T follicular helper cell (primary cell): ENCODE data around the gene ABCB8.

Source experiments
- DNase-seq: peaks from one replicate; pipeline ENCODE4 v3.0.0-alpha.2; 2020; ENCODE audit warnings: low read depth

ABCB8 gene

DNA sequence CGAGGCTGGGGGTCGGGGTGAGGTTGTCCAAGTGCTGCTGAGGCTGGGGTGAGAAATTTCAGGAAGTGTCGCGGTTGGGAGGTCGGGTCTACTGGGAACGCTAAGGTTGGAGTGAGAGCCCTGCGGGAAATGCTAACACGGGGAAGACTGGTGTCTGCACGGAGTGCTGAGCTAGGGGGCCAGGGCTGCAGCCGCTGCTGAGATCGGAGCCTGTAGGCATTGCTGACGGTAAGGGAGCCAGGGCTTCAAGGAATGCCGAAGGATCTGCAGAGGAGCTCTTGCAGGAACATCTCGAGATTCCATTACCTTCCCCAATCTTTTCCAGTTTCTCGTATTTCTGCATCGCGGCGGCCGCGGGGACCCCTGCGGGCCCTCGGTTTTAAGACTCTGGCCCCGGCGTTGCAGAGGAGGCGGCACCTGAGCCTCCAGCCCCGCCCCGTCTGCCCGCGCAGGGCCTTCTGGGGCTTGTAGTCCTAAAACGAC lies 29.3 kb downstream of the ABCB8 start, which contains the start of gene CDK5:
Gene CDK5, minus strand, starts transcription at position 392 of the 483 bp plus-strand sequence. Its CDS starts 49 bp downstream, at position 343.
- no peak for DNase-seq

- peak; percentile 97 for DNase-seq
These were observed 29.9 kb downstream of the ABCB8 start for GRCh38 chr7:151057989-151058780.

DNA sequence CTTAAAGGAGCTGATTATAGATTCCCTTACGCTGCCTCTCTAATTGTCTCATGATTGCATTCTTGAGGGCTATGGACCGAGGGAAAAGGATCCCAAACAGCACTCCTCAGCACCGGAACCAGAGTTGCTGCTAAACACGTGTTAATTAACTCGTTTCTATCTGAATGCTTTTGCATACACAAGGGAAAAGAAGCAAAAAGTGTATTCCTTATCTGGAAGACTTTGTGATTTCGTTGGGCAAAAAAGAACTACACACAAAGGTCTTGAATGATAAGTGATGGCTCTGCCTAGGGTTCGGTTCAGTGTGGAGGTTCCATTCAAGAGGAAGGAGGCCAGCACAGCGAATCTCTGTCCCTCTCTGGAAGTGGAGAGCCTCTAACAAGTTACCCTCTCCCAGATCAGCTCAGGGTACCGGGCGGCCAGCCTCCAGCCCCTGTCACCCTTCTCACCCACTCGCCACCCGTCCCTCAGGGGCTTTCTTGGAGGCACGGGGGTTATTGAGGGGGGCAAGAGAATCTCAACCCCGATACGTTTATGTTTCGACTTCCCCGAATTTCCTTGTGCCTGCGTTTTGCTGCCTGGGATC lies 30.6 kb downstream of the ABCB8 start:
- DNase-seq, result no peak

DNA sequence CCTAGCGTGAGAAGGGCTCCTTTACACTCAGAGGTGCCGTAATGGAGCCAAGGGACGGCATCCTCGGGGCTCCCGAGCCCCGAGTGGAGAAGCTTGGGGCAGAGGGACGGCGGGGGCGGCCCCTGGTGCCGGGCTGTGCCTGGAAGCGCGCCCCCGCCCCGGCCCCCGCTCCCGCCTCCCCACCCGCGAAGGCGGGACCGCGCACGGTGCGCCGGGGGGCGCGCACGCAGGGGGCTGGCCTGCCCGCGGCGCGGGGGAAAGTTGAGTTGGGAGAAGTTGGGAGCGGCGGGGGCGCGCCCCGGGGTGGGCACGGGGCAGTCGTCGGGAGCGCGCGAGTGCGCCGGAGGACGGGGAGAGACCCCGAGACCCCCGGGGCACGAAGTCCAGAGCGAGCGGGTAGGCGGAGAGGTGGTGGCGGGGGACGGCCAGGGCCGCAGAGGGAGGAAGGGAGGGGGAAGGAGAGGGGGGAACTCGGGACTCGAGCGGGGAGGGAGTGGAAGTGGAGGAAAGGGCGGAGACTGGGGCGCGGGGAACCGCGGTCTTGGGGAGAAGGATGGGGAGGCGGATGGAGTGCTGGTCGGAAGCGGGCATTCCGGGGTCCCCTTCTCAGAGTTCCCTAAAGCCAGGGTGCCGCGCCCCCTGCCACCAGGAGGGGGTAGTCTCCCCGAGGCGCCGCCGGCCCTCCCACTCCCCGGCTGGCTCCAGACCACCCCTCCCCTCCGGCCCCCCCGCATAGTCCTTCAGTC lies 31.3 kb downstream of the ABCB8 start, which contains the start of gene SLC4A2:
Gene SLC4A2, plus strand, starts transcription at position 223 of the 746 bp plus-strand sequence. CDS start 2,399 bp downstream, outside the sequence.
- peak; percentile 57 for DNase-seq

DNA sequence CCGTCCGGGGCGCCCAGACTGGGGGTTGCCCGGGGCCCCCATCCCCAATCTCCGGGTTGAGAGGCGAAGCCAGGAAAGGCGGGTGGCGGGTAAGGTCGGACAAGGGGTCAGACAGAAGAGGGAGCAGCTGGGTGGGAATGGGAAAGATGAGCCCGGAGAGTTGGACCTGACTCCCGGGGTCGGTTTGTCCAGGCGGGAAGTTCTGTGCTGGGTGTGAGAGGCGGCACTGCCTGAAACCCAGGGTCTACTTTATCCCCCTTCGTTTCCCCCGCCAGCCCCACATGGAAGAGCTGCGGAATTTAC lies 31.8 kb downstream of the ABCB8 start:
- no peak for DNase-seq

DNA sequence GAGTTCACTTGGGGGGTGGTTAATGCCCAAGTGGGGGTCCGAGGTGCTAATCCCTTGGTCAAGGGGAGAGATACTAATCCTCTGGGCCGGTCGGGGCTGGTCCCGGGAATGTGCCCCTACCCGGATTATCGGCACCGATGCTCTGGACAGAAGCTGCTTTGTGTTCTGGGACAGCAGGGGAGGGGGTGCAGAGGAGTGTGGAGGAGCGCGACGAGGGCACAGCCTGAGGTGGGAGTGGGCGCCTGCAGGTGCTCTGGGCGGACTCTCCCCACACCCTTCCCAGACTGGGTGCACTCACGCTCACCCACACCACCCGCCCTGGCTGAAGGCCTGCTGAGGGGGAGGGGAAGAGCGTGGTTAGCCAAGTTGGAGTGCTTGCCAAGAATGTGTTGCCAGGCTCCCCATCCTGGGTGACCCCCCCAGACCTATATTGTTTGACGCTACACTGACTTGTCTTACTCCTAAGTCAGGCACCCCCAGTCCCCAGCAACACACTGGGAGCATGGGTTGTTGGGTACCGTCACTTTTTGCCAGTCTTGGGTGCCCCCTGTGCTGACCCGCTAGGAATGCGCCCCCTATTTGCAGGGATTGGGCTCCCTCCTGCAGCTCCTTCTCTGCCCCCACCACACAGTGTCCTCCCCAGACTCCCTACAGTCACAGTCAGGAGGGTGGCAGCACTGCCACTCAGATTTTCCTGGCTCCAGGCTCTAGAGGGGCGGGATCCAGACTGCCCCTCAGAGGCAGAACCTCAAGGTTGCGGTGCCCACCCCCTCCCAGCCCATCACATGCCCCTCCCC lies 32.4 kb downstream of the ABCB8 start:
- DNase-seq, result no peak

- no peak for DNase-seq
These were observed 33.2 kb downstream of the ABCB8 start for GRCh38 chr7:151061213-151062110.

- DNase-seq, result no peak
These were observed 33.8 kb downstream of the ABCB8 start for GRCh38 chr7:151062111-151062398.

- no peak for DNase-seq
These were observed 34.4 kb downstream of the ABCB8 start for GRCh38 chr7:151062399-151063211.

DNA sequence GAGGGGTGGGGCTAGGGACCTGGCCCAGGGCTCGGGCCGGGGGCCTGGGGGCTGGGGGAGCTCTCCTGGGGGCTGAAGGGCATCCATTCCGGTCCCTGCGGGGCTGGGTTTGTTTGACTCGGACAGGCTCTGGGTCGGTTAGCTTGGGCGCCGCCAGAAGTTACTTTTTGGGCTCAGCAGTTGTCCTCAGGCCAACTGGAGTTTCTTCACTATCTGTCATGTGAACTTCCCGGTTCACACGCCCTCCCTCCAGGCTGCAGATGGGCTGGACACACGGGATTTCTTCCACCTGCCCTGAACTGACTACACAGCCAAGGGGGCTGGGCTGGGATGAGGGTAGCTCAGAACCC lies 34.9 kb downstream of the ABCB8 start:
- DNase-seq, result no peak

GRCh38 chr7:151064454-151064853 lies 36.2 kb downstream of the ABCB8 start:
- no peak for DNase-seq

DNA sequence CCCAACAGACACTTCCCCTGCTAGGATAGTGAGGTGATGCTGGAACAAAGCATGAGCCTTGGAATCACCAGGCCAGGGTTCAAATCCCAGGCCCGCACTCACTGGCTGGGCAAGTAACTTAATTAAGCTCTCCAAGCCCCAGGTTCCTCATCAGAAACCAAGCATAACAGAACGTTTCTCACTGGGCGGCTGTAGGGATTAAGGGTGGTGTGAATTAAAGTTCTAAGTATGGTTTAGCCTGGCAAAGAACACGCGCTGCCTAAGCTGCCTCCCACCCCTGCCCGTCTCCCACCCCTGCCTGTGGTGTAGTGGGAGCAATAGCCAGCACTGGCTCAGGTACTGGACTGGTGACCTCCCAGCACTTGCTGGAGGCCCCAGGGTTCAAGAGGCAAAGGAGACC lies 36.7 kb downstream of the ABCB8 start:
- no peak for DNase-seq

DNA sequence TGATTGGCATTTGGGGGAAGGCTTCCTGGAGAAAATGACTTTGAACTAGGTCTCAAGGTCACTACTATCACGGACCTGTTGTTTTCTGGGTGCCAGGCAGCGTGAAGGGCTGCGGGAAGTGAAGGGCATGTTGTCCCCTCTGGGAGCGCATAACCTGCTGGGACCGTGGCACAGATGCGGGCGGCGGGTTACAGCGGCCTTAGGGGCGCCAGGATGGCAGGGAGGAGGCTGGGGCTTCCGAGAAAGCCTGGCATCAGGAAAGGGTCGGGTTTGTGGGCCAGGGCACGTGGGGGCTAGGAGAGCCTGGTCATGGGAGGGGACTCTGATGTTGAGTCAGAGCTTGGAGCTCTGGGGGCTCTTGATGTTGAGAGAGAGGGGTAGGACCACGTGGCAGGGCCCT lies 37.3 kb downstream of the ABCB8 start:
- DNase-seq, result no peak

DNA sequence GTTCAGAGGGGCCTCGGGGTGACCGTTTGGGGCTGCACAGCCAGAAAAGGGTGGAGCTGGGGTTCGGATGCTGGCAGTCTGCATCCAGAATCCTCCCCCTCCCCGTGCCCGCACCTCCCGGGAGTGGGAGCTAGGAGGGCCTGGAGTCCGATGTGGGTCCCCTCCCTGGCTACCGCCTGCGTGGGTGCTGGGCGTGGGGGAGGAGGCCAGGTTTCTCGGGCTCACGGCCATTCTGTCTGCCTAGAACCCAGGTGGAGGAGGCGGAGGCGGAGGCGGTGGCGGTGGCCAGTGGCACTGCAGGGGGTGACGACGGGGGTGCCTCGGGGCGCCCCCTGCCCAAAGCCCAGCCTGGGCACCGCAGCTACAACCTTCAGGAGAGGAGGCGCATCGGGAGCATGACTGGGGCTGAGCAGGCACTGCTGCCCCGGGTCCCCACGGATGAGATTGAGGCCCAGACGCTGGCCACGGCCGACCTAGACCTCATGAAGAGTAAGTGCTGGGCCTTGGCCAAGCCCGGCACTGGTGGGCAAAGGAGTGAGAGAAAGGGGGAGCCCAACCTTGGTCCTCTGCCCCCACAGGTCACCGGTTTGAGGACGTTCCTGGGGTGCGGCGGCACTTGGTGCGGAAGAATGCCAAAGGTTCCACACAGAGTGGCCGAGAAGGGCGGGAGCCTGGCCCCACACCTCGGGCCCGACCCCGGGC lies 38.2 kb downstream of the ABCB8 start:
- no peak for DNase-seq

DNA sequence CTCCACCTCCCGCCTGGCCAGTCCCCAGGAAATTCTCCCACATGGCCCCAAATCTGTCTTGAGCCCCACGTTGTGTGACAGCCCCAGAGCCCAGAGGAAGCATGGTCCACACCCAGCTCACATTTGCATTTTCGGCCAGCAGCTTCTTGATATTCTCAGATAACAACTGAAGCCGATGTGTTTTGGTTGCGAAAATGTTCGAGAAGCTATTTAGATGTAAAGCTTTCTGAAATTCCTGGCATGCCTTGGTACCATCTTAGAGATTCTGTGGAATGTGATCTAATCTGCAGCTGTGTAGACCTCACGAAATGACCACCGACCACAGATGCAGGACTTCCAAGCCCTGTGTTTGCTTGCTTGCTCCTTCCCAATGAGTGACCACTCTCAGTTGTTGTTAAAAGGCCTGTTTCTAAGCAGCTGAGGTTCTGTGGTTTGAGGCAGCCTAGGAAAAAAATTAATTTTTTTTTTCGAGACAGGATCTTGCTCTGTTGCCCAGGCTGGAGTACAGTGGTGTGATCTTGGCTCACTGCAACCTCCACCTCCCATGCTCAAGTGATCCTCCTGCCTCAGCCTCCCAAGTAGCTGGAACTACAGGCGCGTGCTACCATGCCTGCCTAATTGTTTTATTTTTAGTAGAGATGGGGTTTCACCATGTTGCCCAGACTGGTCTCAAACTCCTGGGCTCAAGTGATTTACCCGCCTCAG lies 40.0 kb downstream of the ABCB8 start:
- DNase-seq, result no peak

DNA sequence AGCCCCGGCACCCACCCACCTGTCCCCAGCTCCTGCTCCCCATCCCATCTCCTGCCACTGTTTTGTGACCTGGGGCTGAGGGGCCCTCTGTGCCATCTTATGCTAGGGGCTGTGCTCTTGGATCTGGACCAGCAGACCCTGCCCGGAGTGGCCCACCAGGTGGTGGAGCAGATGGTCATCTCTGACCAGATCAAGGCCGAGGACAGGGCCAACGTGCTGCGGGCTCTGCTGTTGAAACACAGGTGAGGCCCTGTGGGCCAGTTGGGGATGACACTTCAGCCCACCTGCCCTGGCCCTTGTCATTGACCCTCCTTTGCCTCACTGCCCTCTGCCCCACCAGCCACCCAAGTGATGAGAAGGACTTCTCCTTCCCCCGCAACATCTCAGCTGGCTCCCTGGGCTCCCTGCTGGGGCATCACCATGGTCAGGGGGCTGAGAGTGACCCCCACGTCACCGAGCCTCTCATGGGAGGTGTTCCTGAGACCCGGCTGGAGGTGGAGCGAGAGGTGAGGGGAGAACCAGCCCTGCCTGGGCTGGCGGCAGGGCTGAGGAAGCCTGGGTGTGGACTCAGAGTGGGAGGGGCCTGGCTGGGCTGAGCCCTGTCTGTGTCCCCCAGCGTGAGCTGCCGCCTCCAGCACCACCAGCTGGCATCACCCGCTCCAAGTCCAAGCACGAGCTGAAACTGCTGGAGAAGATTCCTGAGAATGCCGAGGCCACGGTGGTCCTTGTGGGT lies 41.8 kb downstream of the ABCB8 start:
- no peak for DNase-seq

- no peak for DNase-seq
These were observed 42.3 kb downstream of the ABCB8 start for GRCh38 chr7:151070574-151070960.
